ENCODE results near the gene EFCAB9.

DNA sequence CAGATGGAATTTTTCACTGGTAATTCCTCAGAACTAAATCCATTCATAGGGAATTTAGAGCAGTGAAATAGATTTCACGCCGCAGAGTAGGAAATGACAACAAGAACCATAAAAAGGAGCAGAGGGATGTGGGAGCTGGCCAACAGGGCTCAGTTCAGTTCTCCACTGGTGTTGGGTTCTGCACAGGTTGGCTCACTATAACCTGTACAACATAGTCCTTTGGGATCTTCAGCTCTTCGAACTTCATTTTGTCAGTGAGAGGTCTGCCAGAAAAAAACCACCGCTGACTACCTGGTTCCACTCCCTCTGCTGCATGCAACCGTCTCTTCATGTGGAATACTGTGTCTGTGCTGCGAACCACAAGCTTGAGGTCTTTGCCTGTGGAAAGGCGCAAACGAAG, 17.7 kb downstream of the EFCAB9 start:
- TF ChIP-seq, protein P1, sequence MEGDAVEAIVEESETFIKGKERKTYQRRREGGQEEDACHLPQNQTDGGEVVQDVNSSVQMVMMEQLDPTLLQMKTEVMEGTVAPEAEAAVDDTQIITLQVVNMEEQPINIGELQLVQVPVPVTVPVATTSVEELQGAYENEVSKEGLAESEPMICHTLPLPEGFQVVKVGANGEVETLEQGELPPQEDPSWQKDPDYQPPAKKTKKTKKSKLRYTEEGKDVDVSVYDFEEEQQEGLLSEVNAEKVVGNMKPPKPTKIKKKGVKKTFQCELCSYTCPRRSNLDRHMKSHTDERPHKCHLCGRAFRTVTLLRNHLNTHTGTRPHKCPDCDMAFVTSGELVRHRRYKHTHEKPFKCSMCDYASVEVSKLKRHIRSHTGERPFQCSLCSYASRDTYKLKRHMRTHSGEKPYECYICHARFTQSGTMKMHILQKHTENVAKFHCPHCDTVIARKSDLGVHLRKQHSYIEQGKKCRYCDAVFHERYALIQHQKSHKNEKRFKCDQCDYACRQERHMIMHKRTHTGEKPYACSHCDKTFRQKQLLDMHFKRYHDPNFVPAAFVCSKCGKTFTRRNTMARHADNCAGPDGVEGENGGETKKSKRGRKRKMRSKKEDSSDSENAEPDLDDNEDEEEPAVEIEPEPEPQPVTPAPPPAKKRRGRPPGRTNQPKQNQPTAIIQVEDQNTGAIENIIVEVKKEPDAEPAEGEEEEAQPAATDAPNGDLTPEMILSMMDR (IDR thresholded peaks at IDR 0.05; ENCODE audit: insufficient read depth, low read length), result no peak
- TF ChIP-seq POLR2AphosphoS5 (IDR thresholded peaks at IDR 0.05; ENCODE audit: low read depth) (no peak), GABPA (IDR thresholded peaks at IDR 0.05; ENCODE audit: low read depth) (no peak)
- TF ChIP-seq, protein P2, sequence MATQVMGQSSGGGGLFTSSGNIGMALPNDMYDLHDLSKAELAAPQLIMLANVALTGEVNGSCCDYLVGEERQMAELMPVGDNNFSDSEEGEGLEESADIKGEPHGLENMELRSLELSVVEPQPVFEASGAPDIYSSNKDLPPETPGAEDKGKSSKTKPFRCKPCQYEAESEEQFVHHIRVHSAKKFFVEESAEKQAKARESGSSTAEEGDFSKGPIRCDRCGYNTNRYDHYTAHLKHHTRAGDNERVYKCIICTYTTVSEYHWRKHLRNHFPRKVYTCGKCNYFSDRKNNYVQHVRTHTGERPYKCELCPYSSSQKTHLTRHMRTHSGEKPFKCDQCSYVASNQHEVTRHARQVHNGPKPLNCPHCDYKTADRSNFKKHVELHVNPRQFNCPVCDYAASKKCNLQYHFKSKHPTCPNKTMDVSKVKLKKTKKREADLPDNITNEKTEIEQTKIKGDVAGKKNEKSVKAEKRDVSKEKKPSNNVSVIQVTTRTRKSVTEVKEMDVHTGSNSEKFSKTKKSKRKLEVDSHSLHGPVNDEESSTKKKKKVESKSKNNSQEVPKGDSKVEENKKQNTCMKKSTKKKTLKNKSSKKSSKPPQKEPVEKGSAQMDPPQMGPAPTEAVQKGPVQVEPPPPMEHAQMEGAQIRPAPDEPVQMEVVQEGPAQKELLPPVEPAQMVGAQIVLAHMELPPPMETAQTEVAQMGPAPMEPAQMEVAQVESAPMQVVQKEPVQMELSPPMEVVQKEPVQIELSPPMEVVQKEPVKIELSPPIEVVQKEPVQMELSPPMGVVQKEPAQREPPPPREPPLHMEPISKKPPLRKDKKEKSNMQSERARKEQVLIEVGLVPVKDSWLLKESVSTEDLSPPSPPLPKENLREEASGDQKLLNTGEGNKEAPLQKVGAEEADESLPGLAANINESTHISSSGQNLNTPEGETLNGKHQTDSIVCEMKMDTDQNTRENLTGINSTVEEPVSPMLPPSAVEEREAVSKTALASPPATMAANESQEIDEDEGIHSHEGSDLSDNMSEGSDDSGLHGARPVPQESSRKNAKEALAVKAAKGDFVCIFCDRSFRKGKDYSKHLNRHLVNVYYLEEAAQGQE (IDR thresholded peaks at IDR 0.05; ENCODE audit: insufficient replicate concordance, low read depth), result no peak

Measured in HL-60 (cell line).